Retinal pigment epithelial cell (primary cell): Measurements from ENCODE around the gene FES.
A peak's percentile ranks its signal among the peaks of the same experiment; 100 is the strongest.

Experiments used
- DNase-seq: peaks from one replicate; pipeline ENCODE4 v3.0.0-alpha.2; 2010; ENCODE audit warnings: low read depth
- H3K4me3 ChIP-seq: 2 replicates; pipeline ENCODE4 v1.5.1; 2011; ENCODE audit warnings: mild to moderate bottlenecking, low read length, control low read depth, moderate library complexity
- CTCF ChIP-seq: conservative IDR thresholded peaks from 2 replicates; pipeline ENCODE4 v1.5.1; 2011; ENCODE audit warnings: low read depth, low read length, control low read depth, inconsistent platforms

Gene FES

DNA sequence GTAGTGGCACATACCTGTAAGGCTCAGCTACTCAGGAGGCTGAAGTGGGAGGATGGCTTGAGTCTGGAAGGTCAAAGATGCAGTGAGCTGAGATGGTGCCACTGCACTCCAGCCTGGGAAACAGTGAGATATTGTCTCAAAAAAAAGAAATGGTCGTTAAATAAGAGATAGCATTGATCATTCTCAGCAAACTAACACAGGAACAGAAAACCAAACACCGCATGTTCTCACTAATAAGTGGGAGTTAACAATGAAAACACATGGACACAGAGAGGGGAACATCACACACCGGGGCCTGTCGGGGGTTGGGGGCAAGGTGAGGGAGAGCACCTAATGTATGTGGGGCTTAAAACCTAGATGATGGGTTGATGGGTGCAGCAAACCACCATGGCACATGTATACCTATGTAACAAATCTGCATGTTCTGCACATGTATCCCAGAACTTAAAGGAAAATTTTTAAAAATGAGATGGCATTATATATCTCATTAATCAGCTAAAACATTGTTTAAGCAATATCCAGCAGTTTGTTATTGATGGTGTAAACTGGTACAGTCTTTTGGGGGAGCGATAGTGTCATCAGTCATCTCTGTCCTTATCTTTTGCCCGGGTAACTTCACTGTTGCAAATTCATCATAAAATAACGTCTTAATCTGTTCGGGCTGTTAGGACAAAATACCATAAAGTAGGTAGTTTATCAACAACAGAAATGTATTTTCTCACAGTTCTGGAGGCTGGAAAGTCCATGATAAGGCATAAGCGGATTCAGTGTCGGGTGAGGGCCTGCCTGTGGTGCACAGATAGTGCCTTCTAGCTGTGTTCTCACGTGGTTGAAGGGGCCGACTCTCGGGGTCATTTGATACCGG is 17.1 kb downstream of the FES start:
- DNase-seq = no peak
- TF ChIP-seq CTCF = no peak

GRCh38 chr15:90902040-90902839 is 17.9 kb downstream of the FES start:
- DNase-seq = no peak
- H3K4me3 ChIP-seq = peak overlapping the region; percentile 60
- TF ChIP-seq CTCF = peak; percentile 83

More for the DNA sequence above, 17.1 kb downstream of the FES start:
- H3K4me3 ChIP-seq = peak overlapping the region; percentile 60

GRCh38 chr15:90902840-90903732 is 18.8 kb downstream of the FES start, which contains the start of gene MAN2A2:
TSS of gene MAN2A2 (plus strand) at chr15:90903302. CDS start at chr15:90904208, 906 bp downstream.
- H3K4me3 ChIP-seq = peak within 1 kb of the TSS; percentile 77
- DNase-seq = no peak
- no peak for TF ChIP-seq CTCF

DNA sequence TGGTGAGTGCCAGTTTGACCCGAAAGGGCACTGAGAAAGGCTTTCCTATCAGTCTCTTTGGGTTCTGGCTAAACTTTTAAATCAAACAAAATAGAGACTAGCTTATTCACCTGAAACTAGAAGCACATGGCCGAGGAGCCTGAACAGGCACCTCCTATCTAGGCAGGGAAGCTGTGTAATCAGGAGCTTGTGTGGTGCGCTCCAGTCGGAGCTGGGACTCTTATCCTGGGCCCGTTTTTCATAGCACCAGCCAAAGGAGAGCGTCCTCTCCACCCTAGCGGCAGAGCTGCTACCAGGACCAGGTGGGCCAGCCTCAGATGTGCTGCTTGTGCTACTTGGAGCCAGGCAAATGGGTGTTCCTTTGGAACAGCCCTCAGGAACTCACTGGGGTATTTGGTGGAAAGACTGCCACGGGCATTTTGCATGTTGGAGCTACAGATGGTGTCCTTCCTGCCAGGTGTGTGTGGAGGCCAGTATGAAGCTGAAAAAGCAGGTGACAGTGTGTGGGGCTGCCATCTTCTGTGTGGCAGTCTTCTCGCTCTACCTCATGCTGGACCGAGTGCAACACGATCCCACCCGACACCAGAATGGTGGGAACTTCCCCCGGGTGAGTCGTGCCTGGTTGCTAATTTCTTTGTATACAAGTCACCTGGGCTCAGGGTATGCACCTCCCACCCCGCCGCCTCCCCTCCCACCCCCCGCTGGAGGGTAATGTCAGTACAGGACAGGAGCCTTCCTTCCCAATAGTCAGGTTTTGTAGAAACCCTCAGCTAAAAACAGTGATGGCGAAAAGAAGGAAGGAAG is 19.6 kb downstream of the FES start:
- peak overlapping the region; percentile 77 for H3K4me3 ChIP-seq
- DNase-seq = no peak
- peak; percentile 34 for TF ChIP-seq CTCF

DNA sequence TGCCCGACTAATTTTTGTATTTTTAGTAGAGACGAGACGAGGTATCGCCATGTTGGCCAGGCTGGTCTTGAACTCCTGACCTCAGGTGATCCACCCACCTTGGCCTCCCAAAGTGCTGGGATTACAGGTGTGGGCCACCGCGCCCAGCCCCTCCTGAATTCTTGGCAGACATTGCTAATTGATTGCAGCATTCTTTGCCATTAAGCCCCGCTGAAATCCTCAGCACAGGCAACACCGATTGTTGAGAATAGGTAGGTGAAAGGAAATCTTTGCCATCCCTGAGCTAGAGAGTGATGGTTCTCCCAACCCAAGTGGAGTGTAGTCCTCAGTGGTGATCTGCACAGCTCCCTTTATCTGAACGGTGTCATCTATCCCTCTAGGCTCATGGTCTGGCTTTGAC is 20.4 kb downstream of the FES start:
- no peak overlapping the region for H3K4me3 ChIP-seq
- no peak for DNase-seq
- no peak for TF ChIP-seq CTCF
